Smooth muscle cell (in vitro differentiated cells): ENCODE results near the gene AIG1. TPM values are rescaled to one million over a fixed set of nuclear protein-coding genes. Genes with fewer than 3 reads are reported as not detected.

Experiments used
- DNase-seq: peaks from one replicate; lab custom pipeline; 2025; ENCODE audit not compliant: unreplicated experiment; lab: John Stamatoyannopoulos, UW
- H2AFZ ChIP-seq: fragments of 200-600 bp; sonication (generic); 2 replicates; pipeline ENCODE4 v1.6.0; 2016; ENCODE audit warnings: antibody characterized with exemption, low read depth, mild to moderate bottlenecking
- H3F3A ChIP-seq: fragments of 200-600 bp; sonication (generic); 2 replicates; pipeline ENCODE4 v1.6.0; 2017; ENCODE audit warnings: antibody characterized with exemption, low read depth
- H3K27ac ChIP-seq: fragments of 200-600 bp; sonication (generic); 2 replicates; pipeline ENCODE4 v1.5.1; 2016; ENCODE audit warnings: low read depth, mild to moderate bottlenecking
- H3K27me3 ChIP-seq: fragments of 200-600 bp; sonication (generic); 2 replicates; pipeline ENCODE4 v1.6.1; 2016; ENCODE audit warnings: low read depth, mild to moderate bottlenecking
- H3K36me3 ChIP-seq: fragments of 200-600 bp; sonication (generic); 2 replicates; pipeline ENCODE4 v1.5.1; 2016; ENCODE audit warnings: low read depth
- H3K4me1 ChIP-seq: fragments of 200-600 bp; sonication (generic); 2 replicates; pipeline ENCODE4 v1.5.1; 2016; ENCODE audit warnings: low read depth
- H3K4me2 ChIP-seq: fragments of 200-600 bp; sonication (generic); 2 replicates; pipeline ENCODE4 v1.6.0; 2016; ENCODE audit warnings: mild to moderate bottlenecking
- H3K4me3 ChIP-seq: fragments of 200-600 bp; sonication (generic); 2 replicates; pipeline ENCODE4 v1.5.1; 2016; ENCODE audit warnings: mild to moderate bottlenecking
- H3K79me2 ChIP-seq: fragments of 200-600 bp; sonication (generic); 2 replicates; pipeline ENCODE4 v1.6.0; 2016; ENCODE audit warnings: low read depth, mild to moderate bottlenecking
- H3K9ac ChIP-seq: fragments of 200-600 bp; sonication (generic); 2 replicates; pipeline ENCODE4 v1.6.0; 2016; ENCODE audit warnings: low read depth
- H3K9me3 ChIP-seq: fragments of 200-600 bp; sonication (generic); replicated peaks from 2 replicates; pipeline ENCODE4 v1.5.1; 2016; ENCODE audit warnings: low read depth
- H4K20me1 ChIP-seq: fragments of 200-600 bp; sonication (generic); 2 replicates; pipeline ENCODE4 v1.6.0; 2016; ENCODE audit warnings: low read depth
- CTCF ChIP-seq: fragments of 200-600 bp; sonication (generic); IDR thresholded peaks from 2 replicates; pipeline ENCODE4 v1.5.1; 2017; ENCODE audit warnings: borderline replicate concordance, mild to moderate bottlenecking, antibody characterized with exemption; ENCODE audit not compliant: insufficient read depth, poor library complexity, severe bottlenecking
- WGBS: methylation state at CpG from one replicate; pipeline ENCODE4 v1.1.7; 2016; ENCODE audit warnings: low lambda C conversion rate; 5-methylcytosine and 5-hydroxymethylcytosine counted together
- polyA plus RNA-seq: library from polyadenylated mRNA; unstranded; fragments of >200 nt; fragmentation: Nextera tagmentation; extraction: Ambion mirVana; gene quantifications from 2 replicates; pipeline ENCODE4 v1.2.1, GENCODE V29; 2016
- total RNA-seq: library from RNA; depleted of rRNA; stranded (reverse); fragments of >200 nt; gene quantifications from 2 replicates; pipeline ENCODE4 v1.2.3, GENCODE V29; 2014

Gene AIG1
- total and polyA plus RNA-seq, 2 experiments from 2014 or later: 9.1 to 25.9 TPM

GRCh38 chr6:143247586-143247985 is 186.9 kb downstream of the AIG1 start:
- no peak overlapping the region for H3K4me2 ChIP-seq
- H3K79me2 ChIP-seq: no peaks in the 10 kb centered on the region
- 75% methylated on average over 3 of the region's 3 CpGs for WGBS
- H3K4me3 ChIP-seq: no peak overlapping the region
- peaks cover 3% of the 10 kb centered on the region for H3K9me3 ChIP-seq
- H3K27me3 ChIP-seq: no peaks in the 10 kb centered on the region
- H3K4me1 ChIP-seq: no peaks in the 10 kb centered on the region
- H3K27ac ChIP-seq: no peak overlapping the region
- H3K9ac ChIP-seq: no peak overlapping the region
- no peaks in the 10 kb centered on the region for H3K36me3 ChIP-seq
- no peak overlapping the region for H2AFZ ChIP-seq
- no peak for DNase-seq
- no peaks in the 10 kb centered on the region for H4K20me1 ChIP-seq
- TF ChIP-seq CTCF: no peak
- H3F3A ChIP-seq: no peaks in the 10 kb centered on the region

GRCh38 chr6:143248359-143248758 is 187.7 kb downstream of the AIG1 start:
- 62% methylated on average over 4 of the region's 4 CpGs for WGBS
- H3K36me3 ChIP-seq: no peaks in the 10 kb centered on the region
- DNase-seq: no peak

GRCh38 chr6:143251288-143251687 is 190.6 kb downstream of the AIG1 start:
- Histone ChIP-seq H3K4me1 (no peaks in the 10 kb centered on the region), H3K9me3 (peaks cover 3% of the 10 kb centered on the region), H3K27me3 (no peaks in the 10 kb centered on the region), H3K27ac (no peak overlapping the region), H3F3A (no peaks in the 10 kb centered on the region), H3K4me2 (no peak overlapping the region), H3K36me3 (no peaks in the 10 kb centered on the region), H3K9ac (no peak overlapping the region), H3K4me3 (no peak overlapping the region), H3K79me2 (no peaks in the 10 kb centered on the region), H2AFZ (no peak overlapping the region), H4K20me1 (no peaks in the 10 kb centered on the region)
- TF ChIP-seq CTCF: no peak
- DNase-seq: no peak
- WGBS: 96% methylated on average over 4 of the region's 4 CpGs

More at GRCh38 chr6:143248359-143248758, 187.7 kb downstream of the AIG1 start:
- H4K20me1 ChIP-seq: no peaks in the 10 kb centered on the region
- H3K9me3 ChIP-seq: peaks cover 3% of the 10 kb centered on the region
- no peaks in the 10 kb centered on the region for H3K79me2 ChIP-seq
- H3K4me1 ChIP-seq: no peaks in the 10 kb centered on the region
- H3K27ac ChIP-seq: no peak overlapping the region
- no peak for TF ChIP-seq CTCF
- H2AFZ ChIP-seq: no peak overlapping the region
- no peak overlapping the region for H3K4me3 ChIP-seq
- H3K9ac ChIP-seq: no peak overlapping the region
- H3K27me3 ChIP-seq: no peaks in the 10 kb centered on the region
- no peak overlapping the region for H3K4me2 ChIP-seq
- no peaks in the 10 kb centered on the region for H3F3A ChIP-seq

GRCh38 chr6:143252961-143253360 is 192.3 kb downstream of the AIG1 start:
- no peak overlapping the region for H3K4me2 ChIP-seq
- no peak overlapping the region for H3K4me3 ChIP-seq
- no peaks in the 10 kb centered on the region for H3F3A ChIP-seq
- no peaks in the 10 kb centered on the region for H3K79me2 ChIP-seq
- no peaks in the 10 kb centered on the region for H3K4me1 ChIP-seq
- H3K9me3 ChIP-seq: peaks cover 3% of the 10 kb centered on the region
- WGBS: 94% methylated on average over 6 of the region's 6 CpGs
- H4K20me1 ChIP-seq: no peaks in the 10 kb centered on the region
- TF ChIP-seq CTCF: no peak
- no peaks in the 10 kb centered on the region for H3K27me3 ChIP-seq
- no peak for DNase-seq
- H3K27ac ChIP-seq: no peak overlapping the region
- H3K36me3 ChIP-seq: no peaks in the 10 kb centered on the region
- no peak overlapping the region for H3K9ac ChIP-seq
- no peak overlapping the region for H2AFZ ChIP-seq
